HepG2 (cell line): ENCODE measurements around the gene LZTR1. TPM values are rescaled to one million over a fixed set of nuclear protein-coding genes. Genes with fewer than 3 reads are reported as not detected.
A peak's percentile ranks its signal among the peaks of the same experiment; 100 is the strongest.

Experiments used
- AHR ChIP-seq: IDR thresholded peaks from 2 replicates; pipeline ENCODE4 v1.6.1; 2018; ENCODE audit warnings: missing genetic modification reagents, missing compliant biosample characterization
- BCLAF1 ChIP-seq: fragments of 450-650 bp; IDR thresholded peaks from 2 replicates; pipeline ENCODE4 v1.6.1; 2017; ENCODE audit warnings: mild to moderate bottlenecking
- ELF1 ChIP-seq: sonication (generic); formaldehyde crosslinking; IDR thresholded peaks from 2 replicates; pipeline ENCODE4 v1.4.0; 2020; ENCODE audit warnings: missing genetic modification reagents
- HNRNPK ChIP-seq: fragments of 200-400 bp; formaldehyde crosslinking; IDR thresholded peaks from 2 replicates; pipeline ENCODE4 v1.6.1; 2018; ENCODE audit warnings: low read length, low read depth, moderate library complexity, mild to moderate bottlenecking; ENCODE audit not compliant: poor library complexity, severe bottlenecking
- KDM5B ChIP-seq: sonication (generic); formaldehyde crosslinking; IDR thresholded peaks from 2 replicates; pipeline ENCODE4 v1.4.0; 2020; ENCODE audit warnings: missing genetic modification reagents, mild to moderate bottlenecking, borderline replicate concordance
- NFRKB ChIP-seq: fragments of 450-650 bp; IDR thresholded peaks from 2 replicates; pipeline ENCODE4 v1.6.1; 2017
- NPAS2 ChIP-seq: sonication (generic); formaldehyde crosslinking; IDR thresholded peaks from 2 replicates; pipeline ENCODE4 v1.8.0; 2022; ENCODE audit warnings: mild to moderate bottlenecking, missing genetic modification reagents, borderline replicate concordance
- POLR2AphosphoS2 ChIP-seq: IDR thresholded peaks from 2 replicates; pipeline ENCODE4 v1.6.1; 2011; ENCODE audit warnings: low read depth, low read length, improper control_type of control experiment
- SIN3A ChIP-seq: IDR thresholded peaks from 2 replicates; pipeline ENCODE4 v1.6.1; 2011; ENCODE audit warnings: low read depth, mild to moderate bottlenecking, control low read depth, low read length, borderline replicate concordance
- SOX13 ChIP-seq, 3 experiments: fragments of 450-650 bp in 1 of 3; sonication (generic) in 1 of 3; formaldehyde crosslinking in 1 of 3; IDR thresholded peaks in 2 of 3; conservative IDR thresholded peaks in 1 of 3; 2 replicates each; pipeline versions ENCODE4 v1.5.0 to v1.6.1; 2016 to 2020; ENCODE audit warnings: antibody characterized with exemption in 1 of 3, mild to moderate bottlenecking in 1 of 3, missing compliant biosample characterization in 1 of 3, missing genetic modification reagents in 1 of 3, moderate library complexity in 1 of 3
- SP5 ChIP-seq: IDR thresholded peaks from 2 replicates; pipeline ENCODE4 v1.6.1; 2016; ENCODE audit warnings: low read depth, borderline replicate concordance
- STAG1 ChIP-seq: sonication (generic); formaldehyde crosslinking; IDR thresholded peaks from 2 replicates; pipeline ENCODE4 v1.4.0; 2020; ENCODE audit warnings: missing genetic modification reagents
- TBL1XR1 ChIP-seq: fragments of 150-350 bp; IDR thresholded peaks from 2 replicates; pipeline ENCODE4 v1.6.1; 2014; ENCODE audit warnings: borderline replicate concordance, low read length; ENCODE audit not compliant: partially characterized antibody
- XBP1 ChIP-seq: sonication (generic); formaldehyde crosslinking; IDR thresholded peaks from 2 replicates; pipeline ENCODE4 v1.5.0; 2020; ENCODE audit warnings: missing genetic modification reagents
- ZBTB1 ChIP-seq: sonication (generic); formaldehyde crosslinking; IDR thresholded peaks from 2 replicates; pipeline ENCODE4 v1.4.0; 2020; ENCODE audit warnings: missing genetic modification reagents, borderline replicate concordance
- ZNF296 ChIP-seq: sonication (generic); formaldehyde crosslinking; conservative IDR thresholded peaks from 2 replicates; pipeline ENCODE4 v1.5.0; 2020; ENCODE audit warnings: mild to moderate bottlenecking, missing genetic modification reagents
- ZNF382 ChIP-seq: sonication (generic); formaldehyde crosslinking; IDR thresholded peaks from 2 replicates; pipeline ENCODE4 v1.5.0; 2020; ENCODE audit warnings: missing genetic modification reagents, mild to moderate bottlenecking, borderline replicate concordance
- ZNF430 ChIP-seq: sonication (generic); formaldehyde crosslinking; IDR thresholded peaks from 2 replicates; pipeline ENCODE4 v1.9.0; 2021; ENCODE audit warnings: mild to moderate bottlenecking, missing genetic modification reagents
- ZNF558 ChIP-seq: sonication (generic); formaldehyde crosslinking; IDR thresholded peaks from 2 replicates; pipeline ENCODE4 v1.9.0; 2022; ENCODE audit warnings: mild to moderate bottlenecking, missing genetic modification reagents, borderline replicate concordance
- ZNF790 ChIP-seq: sonication (generic); formaldehyde crosslinking; IDR thresholded peaks from 2 replicates; pipeline ENCODE4 v1.8.0; 2022; ENCODE audit warnings: missing genetic modification reagents, mild to moderate bottlenecking, borderline replicate concordance
- ZNF839 ChIP-seq: sonication (generic); formaldehyde crosslinking; IDR thresholded peaks from 2 replicates; pipeline ENCODE4 v1.4.0; 2020; ENCODE audit warnings: missing genetic modification reagents, mild to moderate bottlenecking, borderline replicate concordance
- ZNF878 ChIP-seq: sonication (generic); formaldehyde crosslinking; IDR thresholded peaks from 2 replicates; pipeline ENCODE4 v1.8.1; 2023; ENCODE audit warnings: mild to moderate bottlenecking, missing genetic modification reagents, moderate library complexity
- ZSCAN22 ChIP-seq: sonication (generic); formaldehyde crosslinking; IDR thresholded peaks from 2 replicates; pipeline ENCODE4 v1.4.0; 2020; ENCODE audit warnings: mild to moderate bottlenecking, missing genetic modification reagents
- ZSCAN30 ChIP-seq: sonication (generic); formaldehyde crosslinking; IDR thresholded peaks from 2 replicates; pipeline ENCODE4 v1.5.0; 2020; ENCODE audit warnings: mild to moderate bottlenecking, missing genetic modification reagents
- polyA plus RNA-seq, 8 experiments: library from polyadenylated mRNA; depleted of rRNA in 3 of 8; stranded (reverse) in 7 of 8; unstranded in 1 of 8; fragments of >200 nt; fragmentation: Illumina TruSeq in 4 of 8; extraction: Trizol in 4 of 8; gene quantifications; 2 replicates each; pipeline versions ENCODE4 v1.2.1 to v1.2.3, GENCODE V29; 2011 to 2016; ENCODE audit warnings: low read depth in 4 of 8, missing spikeins in 1 of 8, mixed read lengths in 1 of 8; ENCODE audit not compliant: insufficient read depth in 1 of 8
- total RNA-seq, 5 experiments: library from RNA; depleted of rRNA; stranded (reverse); fragments of >200 nt; fragmentation: Illumina TruSeq; extraction: Trizol; gene quantifications; 2 replicates each; pipeline ENCODE4 v1.2.3, GENCODE V29; 2016; ENCODE audit warnings: low read depth in 1 of 5
- TF ChIP-seq, protein P1 (sequence below): IDR thresholded peaks from 2 replicates; pipeline ENCODE4 v1.6.1; 2016; ENCODE audit warnings: missing genetic modification reagents, missing compliant biosample characterization
- TF ChIP-seq, protein P2 (sequence below): sonication (generic); formaldehyde crosslinking; IDR thresholded peaks from 2 replicates; pipeline ENCODE4 v1.4.0; 2020; ENCODE audit warnings: mild to moderate bottlenecking, missing genetic modification reagents

Gene LZTR1
- total and polyA plus RNA-seq, 2 of the 13 experiments (the other 11 are each of a cell fraction or from before 2014, with no cell fraction given): 21.8 to 22.4 TPM

GRCh38 chr22:20957102-20957682 is 24.9 kb upstream of the LZTR1 start (continued):
- TF ChIP-seq ZNF382: no peak
- no peak for TF ChIP-seq SIN3A
- no peak for TF ChIP-seq POLR2AphosphoS2
- no peak for TF ChIP-seq ZSCAN30
- TF ChIP-seq, protein P1, sequence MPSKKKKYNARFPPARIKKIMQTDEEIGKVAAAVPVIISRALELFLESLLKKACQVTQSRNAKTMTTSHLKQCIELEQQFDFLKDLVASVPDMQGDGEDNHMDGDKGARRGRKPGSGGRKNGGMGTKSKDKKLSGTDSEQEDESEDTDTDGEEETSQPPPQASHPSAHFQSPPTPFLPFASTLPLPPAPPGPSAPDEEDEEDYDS (CRISPR knock-in tag): no peak
- no peak for TF ChIP-seq STAG1 (CRISPR knock-in tag)
- peak; percentile 71 for TF ChIP-seq HNRNPK
- TF ChIP-seq ZNF878 (CRISPR knock-in tag): no peak
- no peak for TF ChIP-seq BCLAF1
- TF ChIP-seq, protein P2, sequence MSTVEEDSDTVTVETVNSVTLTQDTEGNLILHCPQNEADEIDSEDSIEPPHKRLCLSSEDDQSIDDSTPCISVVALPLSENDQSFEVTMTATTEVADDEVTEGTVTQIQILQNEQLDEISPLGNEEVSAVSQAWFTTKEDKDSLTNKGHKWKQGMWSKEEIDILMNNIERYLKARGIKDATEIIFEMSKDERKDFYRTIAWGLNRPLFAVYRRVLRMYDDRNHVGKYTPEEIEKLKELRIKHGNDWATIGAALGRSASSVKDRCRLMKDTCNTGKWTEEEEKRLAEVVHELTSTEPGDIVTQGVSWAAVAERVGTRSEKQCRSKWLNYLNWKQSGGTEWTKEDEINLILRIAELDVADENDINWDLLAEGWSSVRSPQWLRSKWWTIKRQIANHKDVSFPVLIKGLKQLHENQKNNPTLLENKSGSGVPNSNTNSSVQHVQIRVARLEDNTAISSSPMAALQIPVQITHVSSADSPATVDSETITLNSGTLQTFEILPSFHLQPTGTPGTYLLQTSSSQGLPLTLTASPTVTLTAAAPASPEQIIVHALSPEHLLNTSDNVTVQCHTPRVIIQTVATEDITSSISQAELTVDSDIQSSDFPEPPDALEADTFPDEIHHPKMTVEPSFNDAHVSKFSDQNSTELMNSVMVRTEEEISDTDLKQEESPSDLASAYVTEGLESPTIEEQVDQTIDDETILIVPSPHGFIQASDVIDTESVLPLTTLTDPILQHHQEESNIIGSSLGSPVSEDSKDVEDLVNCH: no peak
- no peak for TF ChIP-seq ZNF839 (CRISPR knock-in tag)
- no peak for TF ChIP-seq ZNF558 (CRISPR knock-in tag)
- no peak for TF ChIP-seq AHR (CRISPR knock-in tag)
- no peak for TF ChIP-seq XBP1
- no peak for TF ChIP-seq SP5 (CRISPR knock-in tag)
- peak; percentile 64; the same call in 1 of the 2 replicates for TF ChIP-seq KDM5B (CRISPR knock-in tag)
- 0 out of 2 replicates have a peak, but pooled peaks have one; percentile 49 for TF ChIP-seq ZNF790 (CRISPR knock-in tag)
- no peak for TF ChIP-seq ZNF430
- TF ChIP-seq SOX13 (IDR thresholded peaks at IDR 0.05): no peak
- no peak for TF ChIP-seq SOX13 (CRISPR knock-in tag; conservative IDR thresholded peaks at IDR 0.05 in 1 of 2, IDR thresholded peaks at IDR 0.05 in 1 of 2)
- no peak for TF ChIP-seq ZBTB1 (CRISPR knock-in tag)
- no peak for TF ChIP-seq TBL1XR1
- no peak for TF ChIP-seq NPAS2 (CRISPR knock-in tag)
- no peak for TF ChIP-seq ZSCAN22 (CRISPR knock-in tag)
- no peak; the same call in 1 of the 2 replicates for TF ChIP-seq ZNF296 (CRISPR knock-in tag)
- TF ChIP-seq ELF1 (CRISPR knock-in tag): 0 out of 2 replicates have a peak, but pooled peaks have one; percentile 13
- TF ChIP-seq NFRKB: no peak
